HG03457 (cell line): ENCODE measurements around the gene GRAPL.
A peak's percentile ranks its signal among the peaks of the same experiment; 100 is the strongest.
"Not testable (repeated sequence)": the region's sequence is repeated elsewhere in the genome, so short reads cannot be mapped to it uniquely, and the experiment has no call there.

ENCODE experiments used
- ATAC-seq: cut with Tn5 transposase; IDR thresholded peaks from one replicate; pipeline ENCODE4 v1.9.1; 2021; ENCODE audit warnings: moderate number of reproducible peaks; ENCODE audit not compliant: unreplicated experiment

GRAPL gene

DNA sequence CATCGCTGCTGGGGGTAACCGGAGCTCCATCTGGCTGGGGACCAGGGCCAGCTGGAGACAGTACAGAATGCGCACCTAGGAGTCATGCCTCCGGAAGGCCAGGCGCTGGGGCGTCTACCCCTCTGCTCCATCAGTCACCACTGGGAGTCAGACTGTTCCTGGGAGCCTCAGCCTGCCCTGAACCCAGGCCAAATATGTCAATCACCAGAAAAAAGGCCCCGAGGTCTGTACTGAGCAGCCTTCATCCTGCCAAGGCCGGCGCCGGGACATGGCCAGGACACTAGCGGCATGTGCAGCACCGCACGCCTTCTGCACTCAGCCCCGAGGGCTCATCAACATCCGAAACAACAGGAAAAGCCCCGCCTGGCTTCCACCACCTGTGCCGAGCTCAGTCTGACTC is 8.7 kb downstream of the GRAPL start:
- not testable (repeated sequence) for ATAC-seq

DNA sequence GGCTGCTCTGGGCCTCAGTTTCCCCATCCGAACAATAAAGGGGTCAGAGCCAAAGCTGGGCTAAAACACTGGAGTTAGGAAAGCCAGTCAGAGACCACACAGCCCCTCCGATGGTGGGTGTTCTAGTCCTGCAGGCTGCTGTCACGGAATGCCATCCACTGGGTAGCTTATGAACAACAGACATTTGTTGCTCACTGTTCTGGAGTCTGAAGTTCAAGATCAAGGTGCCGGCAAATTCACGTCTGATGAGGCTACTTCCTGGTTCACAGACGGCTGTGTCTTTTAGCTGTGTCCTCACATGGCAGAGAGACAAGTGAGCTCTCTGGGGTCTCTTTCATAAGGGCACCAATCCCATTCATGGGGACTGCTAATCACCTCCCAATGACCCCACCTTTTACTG is 9.2 kb downstream of the GRAPL start:
- not testable (repeated sequence) for ATAC-seq

DNA sequence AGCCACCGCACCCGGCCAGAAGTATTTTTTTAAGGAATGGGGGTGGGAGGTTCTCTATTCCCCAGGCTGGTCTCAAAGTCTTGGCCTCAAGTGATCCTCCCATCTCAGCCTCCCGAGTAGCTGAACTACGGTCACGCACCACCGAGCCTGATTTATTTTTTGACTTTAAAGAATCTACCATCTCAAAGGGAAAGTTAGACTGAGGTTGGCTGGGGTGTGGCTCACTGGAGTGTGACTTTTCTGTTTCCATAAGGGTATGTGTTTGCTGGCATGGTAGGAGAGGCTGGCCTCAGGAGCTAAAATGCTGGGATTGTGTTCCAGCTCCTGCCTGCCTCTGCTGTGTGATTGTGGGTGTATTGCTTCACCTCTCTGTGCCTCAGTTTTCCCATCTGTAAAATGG is 10.6 kb downstream of the GRAPL start:
- not testable (repeated sequence) for ATAC-seq

DNA sequence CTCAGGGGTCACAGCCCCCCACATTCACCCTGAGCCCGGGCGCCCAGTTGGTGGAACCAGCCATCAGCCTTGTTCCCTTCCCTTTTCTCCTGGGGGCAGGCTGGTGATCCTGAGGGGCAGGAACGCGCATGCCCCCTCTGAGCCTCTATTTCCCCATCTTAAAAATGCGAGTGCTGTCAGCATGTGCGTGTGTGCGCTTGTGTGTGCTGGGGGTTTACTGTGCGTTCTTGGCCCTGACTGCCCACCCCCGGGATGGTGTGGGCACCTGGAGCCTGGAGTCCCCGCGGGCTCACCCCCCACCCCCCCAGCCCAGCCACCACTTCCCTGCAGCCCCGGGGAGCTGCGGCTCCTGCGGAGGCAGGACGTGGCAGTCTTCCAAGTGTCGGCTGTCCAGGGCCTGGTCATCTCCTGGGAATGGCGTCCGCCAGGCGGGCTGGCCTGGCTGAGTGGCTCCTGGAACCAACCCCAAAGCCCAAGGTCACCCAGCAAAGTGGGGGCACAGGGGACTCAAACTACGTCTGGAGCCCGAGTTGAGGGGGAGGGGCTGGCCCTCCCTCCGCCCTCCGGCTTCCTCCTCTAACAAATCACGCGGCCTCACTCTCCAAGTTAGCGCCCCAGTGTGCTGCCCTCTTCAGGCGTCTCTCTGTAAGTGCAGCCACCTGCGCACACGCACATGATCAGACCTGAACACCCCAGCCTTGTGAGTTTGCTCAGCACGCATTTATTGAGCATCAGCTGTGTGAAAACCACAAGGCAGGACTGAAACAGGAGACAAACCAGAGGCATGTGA is 14.2 kb downstream of the GRAPL start:
- not testable (repeated sequence) for ATAC-seq

DNA sequence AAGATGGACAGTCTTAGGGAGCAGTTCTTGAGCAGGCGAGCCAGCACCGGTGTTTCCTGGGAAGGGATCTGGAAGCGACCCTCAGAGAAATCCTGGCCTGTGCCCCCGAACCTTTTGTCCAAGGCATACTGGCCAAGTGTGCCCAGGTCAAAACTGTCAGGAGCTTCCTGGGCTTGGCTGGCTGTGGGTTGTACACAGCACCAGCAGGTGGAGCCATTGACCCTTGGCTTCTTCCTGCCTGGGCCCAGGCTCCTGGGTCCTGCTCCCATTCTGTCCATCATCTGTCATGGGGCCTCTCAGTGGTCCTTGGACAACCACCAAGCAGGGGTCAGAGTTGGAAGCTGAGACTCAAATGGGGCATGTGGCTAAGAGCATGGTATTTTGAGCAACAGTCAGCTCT is 15.0 kb downstream of the GRAPL start:
- not testable (repeated sequence) for ATAC-seq

DNA sequence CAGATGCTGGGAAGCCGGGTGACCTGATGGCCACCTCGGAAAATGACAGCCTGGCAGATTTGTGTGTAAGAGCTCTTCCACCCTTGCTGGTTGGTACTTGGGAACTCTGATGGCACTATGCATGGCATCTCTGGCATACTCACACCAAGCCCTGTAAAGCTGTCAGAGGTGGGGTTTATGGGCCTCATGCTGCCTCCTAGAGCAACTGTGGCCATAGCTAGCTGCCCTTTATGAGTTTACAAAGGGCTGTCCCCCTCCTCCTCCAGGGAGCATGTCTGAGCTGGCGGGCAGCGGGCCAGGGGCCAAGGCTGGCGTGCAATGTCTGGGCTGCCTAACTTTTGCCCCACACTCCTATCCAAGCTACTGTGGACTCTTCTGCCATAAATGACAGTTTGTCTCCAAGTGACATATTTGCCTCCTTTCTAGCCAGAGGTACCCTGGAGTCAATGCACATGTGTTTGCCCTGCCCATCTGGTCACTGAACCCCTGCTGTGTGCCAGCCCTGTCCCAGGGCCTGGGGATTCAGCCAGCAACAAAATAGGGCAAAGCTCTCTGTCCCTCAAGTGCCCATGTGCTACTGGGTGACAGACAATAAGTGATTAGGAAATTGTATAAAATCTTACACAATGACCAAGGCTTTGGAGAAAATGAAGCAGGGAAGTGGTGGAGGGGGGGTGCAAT is 15.8 kb downstream of the GRAPL start:
- ATAC-seq: not testable (repeated sequence)

DNA sequence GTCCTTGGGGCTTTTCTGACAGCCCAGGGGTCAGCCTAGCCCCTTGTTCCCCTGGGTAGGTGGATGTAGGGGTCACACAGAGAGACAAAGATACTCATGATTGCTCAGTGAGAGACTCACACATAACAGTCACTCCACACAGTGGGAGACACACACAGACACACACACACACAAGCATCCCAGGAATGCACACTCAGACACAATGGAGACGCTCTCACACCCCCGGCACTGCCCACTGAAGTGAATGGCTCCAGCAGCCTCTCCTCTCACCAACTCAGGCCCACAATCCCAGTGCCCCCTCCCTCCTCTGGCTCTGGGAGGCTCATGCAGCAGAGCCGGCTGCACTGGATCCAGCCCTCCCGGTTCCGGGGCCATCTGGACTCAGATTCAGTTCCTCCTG is 17.0 kb downstream of the GRAPL start:
- ATAC-seq: not testable (repeated sequence)

DNA sequence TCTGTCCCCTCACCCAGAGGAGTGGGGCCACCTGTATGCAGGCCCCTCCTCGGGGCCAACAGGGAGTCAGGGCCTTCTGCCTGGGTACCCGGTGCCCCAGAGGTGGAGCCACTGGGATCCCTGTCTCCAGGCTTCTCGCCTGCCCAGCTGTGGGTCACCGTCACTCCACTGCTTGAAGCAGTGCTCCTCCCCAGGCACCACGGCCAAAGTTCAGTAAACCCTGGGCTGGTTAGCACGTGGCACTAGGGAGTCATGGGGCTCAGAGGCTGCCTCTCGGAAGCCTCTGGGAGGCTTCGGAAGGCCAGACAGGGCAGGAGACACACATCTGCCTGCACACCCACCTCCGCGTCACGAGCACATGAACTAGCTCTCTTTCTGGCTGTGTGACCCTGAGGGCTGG is 18.1 kb downstream of the GRAPL start:
- ATAC-seq: not testable (repeated sequence)

DNA sequence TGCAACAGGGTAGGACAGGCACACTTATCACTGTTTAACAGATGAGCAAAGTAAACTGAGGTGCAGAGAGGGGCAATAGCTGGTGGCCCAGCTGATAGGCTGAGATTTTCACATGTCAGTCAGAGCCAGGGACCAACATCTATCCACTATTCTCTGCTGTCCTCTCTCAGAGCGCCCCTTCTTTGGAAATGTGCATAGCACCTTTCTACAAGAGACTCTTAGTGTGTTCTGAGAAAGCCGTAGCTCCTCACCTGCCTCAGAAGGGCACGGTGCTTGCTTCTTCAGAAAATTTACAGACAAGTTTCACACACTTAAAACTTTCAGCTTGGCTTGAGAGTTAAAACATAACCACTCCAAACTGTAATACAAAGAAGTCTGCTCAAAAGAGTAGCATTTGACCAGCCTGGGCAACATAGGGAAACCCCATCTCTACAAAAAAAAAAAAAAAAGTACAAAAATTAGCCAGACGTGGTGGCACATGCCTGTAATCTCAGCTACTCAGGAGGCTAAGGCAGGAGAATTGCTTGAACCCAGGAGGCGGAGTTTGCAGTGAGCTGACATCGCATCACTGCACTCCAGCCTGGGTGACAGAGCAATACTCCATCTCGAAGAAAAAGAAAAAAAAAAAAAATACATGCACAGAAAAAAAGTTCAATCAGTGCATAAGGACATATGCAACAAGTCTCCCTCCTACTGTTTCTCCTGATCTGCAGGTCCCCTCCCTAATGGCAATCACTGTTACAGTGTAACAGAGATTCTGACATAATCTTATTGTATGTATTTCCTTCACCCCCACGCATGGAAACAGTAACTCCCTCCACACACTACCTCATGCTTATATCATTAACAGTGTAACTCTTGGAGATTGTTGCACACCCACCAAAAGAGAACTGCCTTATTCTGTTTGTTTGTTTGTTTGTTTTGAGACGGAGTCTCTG is 23.6 kb downstream of the GRAPL start:
- not testable (repeated sequence) for ATAC-seq

GRCh38 chr17:19157628-19158027 is 30.2 kb downstream of the GRAPL start:
- not testable (repeated sequence) for ATAC-seq

- not testable (repeated sequence) for ATAC-seq
These were observed 31.1 kb downstream of the GRAPL start for GRCh38 chr17:19158478-19158877.

DNA sequence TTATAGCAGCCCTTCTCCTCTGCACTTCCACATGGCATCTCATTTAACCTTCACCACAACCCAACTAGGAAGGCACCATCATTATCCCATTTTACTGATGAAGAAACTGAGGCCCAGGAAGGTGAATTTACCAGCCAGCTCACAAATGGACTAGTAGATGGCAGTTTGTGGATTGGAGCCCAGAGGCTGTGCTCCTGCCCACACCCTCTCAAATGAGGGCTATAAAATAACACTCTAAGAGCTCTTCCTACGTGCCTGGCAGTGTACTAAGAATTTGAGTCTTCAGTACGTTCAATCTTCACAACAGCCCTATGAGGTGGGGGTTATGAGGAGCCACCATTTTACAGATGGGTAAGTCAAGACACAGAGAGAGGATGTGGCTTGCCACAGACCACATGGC is 31.5 kb downstream of the GRAPL start:
- ATAC-seq: not testable (repeated sequence)

- ATAC-seq: not testable (repeated sequence)
These were observed 34.1 kb downstream of the GRAPL start for GRCh38 chr17:19161308-19162107.

GRCh38 chr17:19162384-19163216 is 35.2 kb downstream of the GRAPL start:
- not testable (repeated sequence) for ATAC-seq

DNA sequence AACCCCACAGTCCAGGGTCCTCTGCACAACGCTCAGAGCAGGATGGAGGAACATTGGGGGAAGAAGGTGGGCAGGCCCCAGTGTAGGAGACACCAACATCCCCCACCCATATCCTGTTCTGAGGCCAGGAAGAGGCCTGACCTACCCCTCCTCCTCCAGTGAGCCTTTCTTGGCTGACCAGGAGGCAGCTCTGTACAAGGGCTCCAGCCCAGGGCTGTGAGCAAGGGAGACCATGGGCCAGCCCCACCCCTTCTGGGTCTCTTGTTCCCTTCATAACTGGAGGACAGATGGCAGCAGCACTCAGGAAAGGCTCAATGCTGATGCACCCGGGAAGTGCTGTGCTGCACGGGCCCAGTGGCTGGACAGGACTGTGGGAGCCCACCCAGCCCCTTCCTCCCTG is 47.0 kb downstream of the GRAPL start:
- ATAC-seq: not testable (repeated sequence)

- ATAC-seq: not testable (repeated sequence)
These were observed 48.0 kb downstream of the GRAPL start for GRCh38 chr17:19175410-19175809.

- peak; percentile 67 for ATAC-seq
These were observed 53.9 kb downstream of the GRAPL start for GRCh38 chr17:19181040-19181875.
